Measurements from ENCODE around the gene GLG1.
"Not testable (repeated sequence)": the region's sequence is repeated elsewhere in the genome, so short reads cannot be mapped to it uniquely, and the experiment has no call there.

GLG1 gene

GRCh38 chr16:74469946-74470478 is 136.9 kb downstream of the GLG1 start:
- FAIRE-seq, result no peak

- FAIRE-seq, result no peak
These were observed 137.9 kb downstream of the GLG1 start for GRCh38 chr16:74468807-74469525.

- FAIRE-seq, result no peak
These were observed 140.0 kb downstream of the GLG1 start for GRCh38 chr16:74466872-74467271.

GRCh38 chr16:74465851-74466685 is 140.8 kb downstream of the GLG1 start:
- FAIRE-seq, result no peak

- no peak for FAIRE-seq
These were observed 141.6 kb downstream of the GLG1 start for GRCh38 chr16:74465281-74465680.

GRCh38 chr16:74463888-74464287 is 143.0 kb downstream of the GLG1 start:
- FAIRE-seq, result no peak

GRCh38 chr16:74462361-74462760 is 144.6 kb downstream of the GLG1 start:
- no peak for FAIRE-seq

- FAIRE-seq, result no peak
These were observed 145.1 kb downstream of the GLG1 start for GRCh38 chr16:74461826-74462225.

- FAIRE-seq, result no peak
These were observed 146.4 kb downstream of the GLG1 start for GRCh38 chr16:74460542-74460941.

GRCh38 chr16:74456290-74456625 is 150.7 kb downstream of the GLG1 start:
- FAIRE-seq, result no peak

- no peak for FAIRE-seq
These were observed 151.2 kb downstream of the GLG1 start for GRCh38 chr16:74455619-74456289.

GRCh38 chr16:74455213-74455612 is 151.7 kb downstream of the GLG1 start:
- FAIRE-seq, result no peak

- FAIRE-seq, result no peak
These were observed 154.8 kb downstream of the GLG1 start for GRCh38 chr16:74451951-74452758.

GRCh38 chr16:74450967-74451760 is 155.8 kb downstream of the GLG1 start:
- FAIRE-seq, result no peak

- FAIRE-seq, result no peak
These were observed 156.7 kb downstream of the GLG1 start for GRCh38 chr16:74450236-74450635.

GRCh38 chr16:74449470-74449869 is 157.4 kb downstream of the GLG1 start:
- FAIRE-seq, result no peak

- FAIRE-seq, result no peak
These were observed 157.9 kb downstream of the GLG1 start for GRCh38 chr16:74448990-74449389.

- no peak for FAIRE-seq
These were observed 159.3 kb downstream of the GLG1 start for GRCh38 chr16:74447578-74447977.

GRCh38 chr16:74446866-74447265 is 160.0 kb downstream of the GLG1 start:
- no peak for FAIRE-seq

GRCh38 chr16:74443624-74444346 is 163.1 kb downstream of the GLG1 start:
- FAIRE-seq, result not testable (repeated sequence)

GRCh38 chr16:74439685-74440084 is 167.2 kb downstream of the GLG1 start:
- no peak for FAIRE-seq

Measured in TTC549 (cell line).